ENCODE results near the gene MACO1. TPM values are rescaled to one million over a fixed set of nuclear protein-coding genes. Genes with fewer than 3 reads are reported as not detected.

The MACO1 gene
- total and polyA plus RNA-seq, 2 of the 8 experiments (the other 6 are each of a cell fraction or from before 2014, with no cell fraction given), result 3.5 to 15.1 TPM

- WGBS, 2 experiments (ENCODE audit: extremely low coverage in 1 of 2, insufficient coverage in 1 of 2, insufficient read length in 1 of 2, insufficient replicate concordance in 2 of 2, low coverage in 1 of 2, low lambda C conversion rate in 2 of 2, missing lambda C conversion rate in 1 of 2), result 90% methylated on average over 6 of the region's 6 CpGs; no CpG with 5 or more reads in 1 of the 2 experiments
- FAIRE-seq (no peak), DNase-seq (ENCODE audit: low read depth in 1 of 2, low spot score in 2 of 2) (peak in 1 of 2 experiments; percentile 22)
- Histone ChIP-seq H2BK15ac (ENCODE audit: low read length) (no peak overlapping the region), H3K9me3 (ENCODE audit: insufficient read depth in 2 of 2, low read depth in 1 of 2, low read length in 1 of 2) (no peaks in the 10 kb centered on the region), H4K5ac (ENCODE audit: insufficient read length, low read depth, low read length) (no peak overlapping the region), H3K18ac (ENCODE audit: extremely low read depth, low read length) (no peak overlapping the region), H4K20me1 (replicated peaks in 1 of 2; ENCODE audit: control insufficient read depth in 1 of 2, insufficient read depth in 2 of 2, low read length in 2 of 2) (no peaks in the 10 kb centered on the region), H2BK20ac (ENCODE audit: low read length) (no peak overlapping the region), H3K4me1 (replicated peaks in 1 of 4; ENCODE audit: control insufficient read depth in 3 of 4, insufficient read depth in 4 of 4, low read length in 3 of 4) (no peaks in the 10 kb centered on the region), H2BK120ac (replicated peaks; ENCODE audit: low read depth, low read length) (no peak overlapping the region), H2AFZ (ENCODE audit: low read length) (no peak overlapping the region), H3K27ac (ENCODE audit: low read depth, low read length) (no peak overlapping the region), H4K8ac (ENCODE audit: extremely low read depth, insufficient read depth, low read length) (no peak overlapping the region), H3K4ac (replicated peaks; ENCODE audit: insufficient read length, low read depth, low read length) (no peak overlapping the region), H3K79me2 (ENCODE audit: control insufficient read depth in 1 of 2, insufficient read depth in 2 of 2, low read length in 2 of 2) (no peaks in the 10 kb centered on the region), H3K4me3 (ENCODE audit: extremely low read depth in 1 of 4, insufficient read depth in 2 of 4, low read depth in 3 of 4, low read length in 4 of 4) (no peak overlapping the region), H3K56ac (replicated peaks; ENCODE audit: insufficient read length, low read depth, low read length) (no peak overlapping the region), H2BK5ac (ENCODE audit: low read depth, low read length) (no peak overlapping the region), H3K4me2 (ENCODE audit: insufficient read depth in 1 of 2, low read depth in 2 of 2, low read length in 2 of 2) (no peak overlapping the region), H3K9ac (replicated peaks in 1 of 4; ENCODE audit: extremely low read depth in 1 of 4, low read depth in 3 of 4, low read length in 3 of 4) (no peak overlapping the region), H3K27me3 (replicated peaks in 1 of 4; ENCODE audit: control insufficient read depth in 3 of 4, extremely low read depth in 1 of 4, insufficient read depth in 3 of 4, low read length in 3 of 4) (no peaks in the 10 kb centered on the region), H3K23ac (ENCODE audit: insufficient read length) (no peak overlapping the region), H2AK5ac (ENCODE audit: low read depth, low read length) (no peak overlapping the region), H2BK12ac (ENCODE audit: low read depth, low read length) (no peak overlapping the region), H3K36me3 (ENCODE audit: control insufficient read depth in 2 of 4, insufficient read depth in 4 of 4, low read length in 3 of 4) (no peaks in the 10 kb centered on the region), H3K14ac (ENCODE audit: insufficient read length) (no peak overlapping the region), H4K91ac (replicated peaks; ENCODE audit: insufficient read length, low read length) (no peak overlapping the region), H3K79me1 (ENCODE audit: low read depth, low read length) (no peaks in the 10 kb centered on the region), H3K23me2 (ENCODE audit: low read depth, low read length) (no peaks in the 10 kb centered on the region)
- ChIA-PET CTCF (ENCODE audit: partially characterized antibody) (no interaction called here), POLR2A (ENCODE audit: partially characterized antibody) (no interaction called here)
- TF ChIP-seq NRF1 (IDR thresholded peaks at IDR 0.05; ENCODE audit: low read depth, low read length), result no peak
- no peak for TF ChIP-seq KDM4A (IDR thresholded peaks at IDR 0.05; ENCODE audit: low read depth, low read length, severe bottlenecking)
- no peak for TF ChIP-seq HDAC6 (IDR thresholded peaks at IDR 0.05; ENCODE audit: low read depth, low read length)
Observed at GRCh38 chr1:25392841-25393240, 37.9 kb upstream of the MACO1 start.
